Measurements from ENCODE around the gene DCTPP1.
"Not testable (repeated sequence)": the region's sequence is repeated elsewhere in the genome, so short reads cannot be mapped to it uniquely, and the experiment has no call there.

DCTPP1 gene

GRCh38 chr16:30397056-30397455 is 32.8 kb downstream of the DCTPP1 start:
- no peak for DNase-seq
- Mint-ChIP-seq H3K27ac (peak overlapping the region; percentile 60), H3K4me1 (peaks cover 48% of the 10 kb centered on the region), H3K9me3 (no peaks in the 10 kb centered on the region), H3K27me3 (peaks cover 10% of the 10 kb centered on the region), H3K4me3 (peak overlapping the region; percentile 88), H3K36me3 (peaks cover 24% of the 10 kb centered on the region)
- CTCF ChIA-PET, result interaction anchor here (2.6 kb wide), 1 partner anchor 14 kb away, joined by 11 read pairs; the partner anchor contains the start of gene SEPTIN1

GRCh38 chr16:30396627-30397026 is 33.2 kb downstream of the DCTPP1 start:
- not testable (repeated sequence) for H3K9me3 Mint-ChIP-seq, DNase-seq, H3K27ac Mint-ChIP-seq
- Mint-ChIP-seq H3K4me1 (peaks cover 46% of the 10 kb centered on the region), H3K27me3 (peaks cover 12% of the 10 kb centered on the region), H3K4me3 (peak overlapping the region; percentile 88), H3K36me3 (peaks cover 24% of the 10 kb centered on the region)
- CTCF ChIA-PET, result interaction anchor here (1.0 to 2.6 kb wide), 4 partner anchors 11 to 16 kb away, joined by 3 to 11 read pairs (median 8); partner anchors contain the start of genes SEPTIN1 and ZNF771

GRCh38 chr16:30395992-30396585 is 33.7 kb downstream of the DCTPP1 start:
- Mint-ChIP-seq H3K27me3 (peaks cover 15% of the 10 kb centered on the region), H3K9me3 (no peaks in the 10 kb centered on the region), H3K36me3 (peaks cover 24% of the 10 kb centered on the region), H3K27ac (peak overlapping the region; percentile 75), H3K4me3 (peak overlapping the region; percentile 88), H3K4me1 (peaks cover 43% of the 10 kb centered on the region)
- DNase-seq, result no peak
- CTCF ChIA-PET, result interaction anchor here (1.0 to 2.6 kb wide), 6 partner anchors 8 to 16 kb away, joined by 3 to 11 read pairs (median 5); partner anchors contain the start of genes SEPTIN1 and ZNF771

GRCh38 chr16:30395155-30395991 is 34.5 kb downstream of the DCTPP1 start, which contains the start of gene ZNF48:
Gene ZNF48, plus strand, starts transcription at chr16:30395420. Its CDS starts 375 bp downstream, at chr16:30395795.
- Mint-ChIP-seq H3K4me3 (peak within 1 kb of the TSS; percentile 88), H3K9me3 (no peaks in the 10 kb centered on the region), H3K4me1 (peaks cover 41% of the 10 kb centered on the region), H3K27me3 (peaks cover 14% of the 10 kb centered on the region), H3K36me3 (peaks cover 24% of the 10 kb centered on the region), H3K27ac (peak within 1 kb of the TSS; percentile 75)
- peak; percentile 69 for DNase-seq
- CTCF ChIA-PET, result interaction anchor here (1.0 to 2.6 kb wide), 7 partner anchors 9 to 17 kb away, joined by 3 to 11 read pairs (median 4); partner anchors contain the start of genes SEPTIN1 and ZNF771

- Mint-ChIP-seq H3K36me3 (peaks cover 24% of the 10 kb centered on the region), H3K27ac (peak overlapping the region; percentile 33), H3K9me3 (no peaks in the 10 kb centered on the region), H3K27me3 (peaks cover 12% of the 10 kb centered on the region), H3K4me3 (peak overlapping the region; percentile 85), H3K4me1 (peaks cover 37% of the 10 kb centered on the region)
- CTCF ChIA-PET, result interaction anchor here (1.7 to 2.8 kb wide), 5 partner anchors 10 to 15 kb away, joined by 4 to 11 read pairs (median 9); partner anchors contain the start of genes SEPTIN1 and ZNF771
- no peak for DNase-seq
These were observed 35.2 kb downstream of the DCTPP1 start for GRCh38 chr16:30394592-30395154.

GRCh38 chr16:30383521-30383920 is 46.3 kb downstream of the DCTPP1 start:
- peak overlapping the region; percentile 97 for H3K27ac Mint-ChIP-seq
- CTCF ChIA-PET, result interaction anchor here (0.7 to 1.5 kb wide), 4 partner anchors 10 to 18 kb away, joined by 3 to 11 read pairs (median 4); partner anchors contain the start of gene ZNF48
- no peak for DNase-seq
- H3K4me3 Mint-ChIP-seq, result peak overlapping the region; percentile 83
- H3K27me3 Mint-ChIP-seq, result no peaks in the 10 kb centered on the region
- H3K9me3 Mint-ChIP-seq, result no peaks in the 10 kb centered on the region
- H3K36me3 Mint-ChIP-seq, result peaks cover 28% of the 10 kb centered on the region
- H3K4me1 Mint-ChIP-seq, result peaks cover 56% of the 10 kb centered on the region

- Mint-ChIP-seq H3K27me3 (no peaks in the 10 kb centered on the region), H3K36me3 (peaks cover 38% of the 10 kb centered on the region), H3K4me1 (peaks cover 66% of the 10 kb centered on the region), H3K4me3 (peak within 1 kb of the TSS; percentile 83), H3K27ac (peak within 1 kb of the TSS; percentile 97), H3K9me3 (no peaks in the 10 kb centered on the region)
- CTCF ChIA-PET, result interaction anchor here (1.5 to 2.0 kb wide), 2 partner anchors 11 to 14 kb away, joined by 11 to 12 read pairs; partner anchors contain the start of genes TBC1D10B and ZNF48
- DNase-seq, result peak; percentile 89
These were observed 47.5 kb downstream of the DCTPP1 start, which contains the start of gene SEPTIN1 for GRCh38 chr16:30382111-30382881. Gene SEPTIN1, minus strand, starts transcription at chr16:30382561. Its CDS starts 19 bp downstream, at chr16:30382542.

- Mint-ChIP-seq H3K4me3 (peak overlapping the region; percentile 83), H3K27ac (peak overlapping the region; percentile 97), H3K9me3 (no peaks in the 10 kb centered on the region), H3K27me3 (no peaks in the 10 kb centered on the region), H3K36me3 (peaks cover 40% of the 10 kb centered on the region), H3K4me1 (peaks cover 73% of the 10 kb centered on the region)
- CTCF ChIA-PET, result interaction anchor here (2.0 kb wide), 1 partner anchor 10 kb away, joined by 12 read pairs; the partner anchor contains the start of gene TBC1D10B
- peak; percentile 70 for DNase-seq
These were observed 48.4 kb downstream of the DCTPP1 start for GRCh38 chr16:30381291-30382041.

GRCh38 chr16:30380803-30381208 is 49.0 kb downstream of the DCTPP1 start:
- CTCF ChIA-PET, result interaction anchor here (1.0 to 1.2 kb wide), 3 partner anchors 10 to 29 kb away, joined by 3 read pairs; no protein-coding TSS in a partner anchor
- H3K27ac Mint-ChIP-seq, result peak overlapping the region; percentile 97
- peak overlapping the region; percentile 83 for H3K4me3 Mint-ChIP-seq
- peaks cover 40% of the 10 kb centered on the region for H3K36me3 Mint-ChIP-seq
- peaks cover 77% of the 10 kb centered on the region for H3K4me1 Mint-ChIP-seq
- no peaks in the 10 kb centered on the region for H3K27me3 Mint-ChIP-seq
- no peaks in the 10 kb centered on the region for H3K9me3 Mint-ChIP-seq
- peak; percentile 29 for DNase-seq

GRCh38 chr16:30380072-30380802 is 49.6 kb downstream of the DCTPP1 start:
- Mint-ChIP-seq H3K4me3 (peak overlapping the region; percentile 83), H3K4me1 (peaks cover 75% of the 10 kb centered on the region), H3K27ac (peak overlapping the region; percentile 97), H3K9me3 (no peaks in the 10 kb centered on the region), H3K27me3 (no peaks in the 10 kb centered on the region), H3K36me3 (peaks cover 43% of the 10 kb centered on the region)
- CTCF ChIA-PET, result interaction anchor here (1.0 to 1.2 kb wide), 3 partner anchors 9 to 29 kb away, joined by 3 read pairs; no protein-coding TSS in a partner anchor
- DNase-seq, result no peak

- peak overlapping the region; percentile 97 for H3K27ac Mint-ChIP-seq
- no peaks in the 10 kb centered on the region for H3K27me3 Mint-ChIP-seq
- DNase-seq, result no peak
- H3K9me3 Mint-ChIP-seq, result no peaks in the 10 kb centered on the region
- H3K4me1 Mint-ChIP-seq, result peaks cover 72% of the 10 kb centered on the region
- H3K4me3 Mint-ChIP-seq, result peak overlapping the region; percentile 83
- H3K36me3 Mint-ChIP-seq, result peaks cover 43% of the 10 kb centered on the region
- CTCF ChIA-PET, result interaction anchor here (1.2 to 1.5 kb wide), 2 partner anchors 17 to 30 kb away, joined by 3 to 5 read pairs; no protein-coding TSS in a partner anchor
These were observed 50.6 kb downstream of the DCTPP1 start for GRCh38 chr16:30379158-30379783.
